ENCODE results near the gene IL13.
"Not testable (repeated sequence)": the region's sequence is repeated elsewhere in the genome, so short reads cannot be mapped to it uniquely, and the experiment has no call there.

The IL13 gene

GRCh38 chr5:132657676-132658380, at the start of gene IL13:
IL13 (plus strand) TSS chr5:132658173; CDS start chr5:132658187, 14 bp downstream.
- no peak for DNase-seq (ENCODE audit: low read depth in 2 of 2)

- DNase-seq (ENCODE audit: low read depth in 2 of 2), result no peak
Measured at GRCh38 chr5:132611965-132612364, 46.0 kb upstream of the IL13 start.

- DNase-seq (ENCODE audit: low read depth in 2 of 2), result no peak
Measured at GRCh38 chr5:132612846-132613245, 45.1 kb upstream of the IL13 start.

- no peak for DNase-seq (ENCODE audit: low read depth in 2 of 2)
Measured at GRCh38 chr5:132621699-132622098, 36.3 kb upstream of the IL13 start.

GRCh38 chr5:132622608-132623007, 35.4 kb upstream of the IL13 start:
- no peak for DNase-seq (ENCODE audit: low read depth in 2 of 2)

- DNase-seq (ENCODE audit: low read depth in 2 of 2), result no peak
Measured at GRCh38 chr5:132627470-132627869, 30.5 kb upstream of the IL13 start.

GRCh38 chr5:132628814-132629213, 29.2 kb upstream of the IL13 start:
- no peak for DNase-seq (ENCODE audit: low read depth in 2 of 2)

GRCh38 chr5:132629230-132629944, 28.6 kb upstream of the IL13 start:
- no peak for DNase-seq (ENCODE audit: low read depth in 2 of 2)

GRCh38 chr5:132633587-132633986, 24.4 kb upstream of the IL13 start:
- DNase-seq (ENCODE audit: low read depth in 2 of 2), result not testable (repeated sequence)

GRCh38 chr5:132635873-132636272, 22.1 kb upstream of the IL13 start:
- no peak for DNase-seq (ENCODE audit: low read depth in 2 of 2)

GRCh38 chr5:132637241-132637640, 20.7 kb upstream of the IL13 start:
- DNase-seq (ENCODE audit: low read depth in 2 of 2), result no peak

GRCh38 chr5:132639706-132640130, 18.3 kb upstream of the IL13 start:
- no peak for DNase-seq (ENCODE audit: low read depth in 2 of 2)

GRCh38 chr5:132640613-132641012, 17.4 kb upstream of the IL13 start:
- DNase-seq (ENCODE audit: low read depth in 2 of 2), result no peak

GRCh38 chr5:132641241-132641723, 16.7 kb upstream of the IL13 start:
- DNase-seq (ENCODE audit: low read depth in 2 of 2), result no peak

- no peak for DNase-seq (ENCODE audit: low read depth in 2 of 2)
Measured at GRCh38 chr5:132641841-132642240, 16.1 kb upstream of the IL13 start.

GRCh38 chr5:132644177-132644576, 13.8 kb upstream of the IL13 start:
- no peak for DNase-seq (ENCODE audit: low read depth in 2 of 2)

GRCh38 chr5:132646583-132647266, 11.2 kb upstream of the IL13 start:
- no peak for DNase-seq (ENCODE audit: low read depth in 2 of 2)

- DNase-seq (ENCODE audit: low read depth in 2 of 2), result no peak
Measured at GRCh38 chr5:132647473-132647872, 10.5 kb upstream of the IL13 start.

GRCh38 chr5:132648355-132648754, 9.6 kb upstream of the IL13 start:
- no peak for DNase-seq (ENCODE audit: low read depth in 2 of 2)

GRCh38 chr5:132651838-132652469, 6.0 kb upstream of the IL13 start:
- no peak for DNase-seq (ENCODE audit: low read depth in 2 of 2)

- DNase-seq (ENCODE audit: low read depth in 2 of 2), result no peak
Measured at GRCh38 chr5:132653716-132654115, 4.3 kb upstream of the IL13 start.

Measured in fibroblast of skin of left biceps (primary cell).